Mesothelial cell of epicardium (in vitro differentiated cells): ENCODE results near the gene RAB9A. TPM values are rescaled to one million over a fixed set of nuclear protein-coding genes. Genes with fewer than 3 reads are reported as not detected.
"Not testable (repeated sequence)": the region's sequence is repeated elsewhere in the genome, so short reads cannot be mapped to it uniquely, and the experiment has no call there.

Experiments used
- DNase-seq, 2 experiments: peaks; one replicate each; pipeline ENCODE4 v3.0.0; 2021; ENCODE audit warnings: low spot score in 2 of 2; ENCODE audit not compliant: unreplicated experiment in 2 of 2
- H3K27ac Mint-ChIP-seq: 2 replicates; pipeline ENCODE4 v1.8.0; 2021; ENCODE audit warnings: mixed read lengths
- H3K27me3 Mint-ChIP-seq: 2 replicates; pipeline ENCODE4 v1.8.0; 2021; ENCODE audit warnings: low read depth, mixed read lengths
- H3K36me3 Mint-ChIP-seq: 2 replicates; pipeline ENCODE4 v1.8.0; 2021; ENCODE audit warnings: mixed read lengths
- H3K4me1 Mint-ChIP-seq: 2 replicates; pipeline ENCODE4 v1.8.0; 2021; ENCODE audit warnings: mixed read lengths
- H3K4me3 Mint-ChIP-seq: 2 replicates; pipeline ENCODE4 v1.8.0; 2021; ENCODE audit warnings: mild to moderate bottlenecking, moderate library complexity, mixed read lengths
- H3K9me3 Mint-ChIP-seq: 2 replicates; pipeline ENCODE4 v1.8.0; 2021; ENCODE audit warnings: mixed read lengths
- CTCF ChIP-seq: fragments of 200-600 bp; sonication (generic); IDR thresholded peaks from one replicate; pipeline ENCODE4 v1.5.0; 2021; ENCODE audit warnings: antibody characterized with exemption; ENCODE audit not compliant: unreplicated experiment
- total RNA-seq: library from RNA; stranded (reverse); gene quantifications from 3 replicates; pipeline ENCODE4 v1.2.1, GENCODE V29; 2021

RAB9A gene
- total RNA-seq, 1 donor from 2014 or later: 21.0 TPM

GRCh38 chrX:13664020-13664419, 24.9 kb upstream of the RAB9A start:
- Mint-ChIP-seq H3K36me3 (peaks cover 19% of the 10 kb centered on the region), H3K4me1 (peaks cover 10% of the 10 kb centered on the region), H3K27me3 (no peaks in the 10 kb centered on the region), H3K9me3 (peaks cover 12% of the 10 kb centered on the region), H3K4me3 (no peak overlapping the region), H3K27ac (no peak overlapping the region)
- DNase-seq: no peak
- TF ChIP-seq CTCF: no peak

GRCh38 chrX:13666836-13667235, 22.1 kb upstream of the RAB9A start:
- no peak for DNase-seq
- H3K36me3 Mint-ChIP-seq: peaks cover 10% of the 10 kb centered on the region
- H3K4me1 Mint-ChIP-seq: peaks cover 14% of the 10 kb centered on the region
- no peak overlapping the region for H3K27ac Mint-ChIP-seq
- TF ChIP-seq CTCF: no peak
- H3K27me3 Mint-ChIP-seq: no peaks in the 10 kb centered on the region
- H3K9me3 Mint-ChIP-seq: peaks cover 23% of the 10 kb centered on the region
- H3K4me3 Mint-ChIP-seq: no peak overlapping the region

DNA sequence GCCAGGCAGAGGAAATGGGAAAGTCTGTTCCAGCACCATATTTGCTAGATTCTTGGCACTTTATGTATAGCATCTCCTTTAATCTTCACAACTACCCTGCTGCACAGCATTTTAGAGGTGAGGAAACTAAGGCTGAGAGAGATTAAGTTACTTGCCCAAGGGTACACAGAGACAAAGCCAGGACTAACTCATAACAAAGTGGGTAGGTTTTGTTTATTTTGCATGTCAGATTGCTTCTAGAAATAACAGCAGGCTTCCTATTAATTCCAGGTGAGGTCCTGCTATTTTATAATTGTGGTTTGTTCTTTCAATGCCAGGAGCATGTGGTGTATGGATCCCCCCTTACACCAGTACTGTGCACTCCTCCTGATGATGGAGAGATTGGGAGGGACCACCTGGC, 21.0 kb upstream of the RAB9A start:
- Mint-ChIP-seq H3K27ac (peak overlapping the region; percentile 16), H3K9me3 (peaks cover 31% of the 10 kb centered on the region), H3K27me3 (no peaks in the 10 kb centered on the region)

GRCh38 chrX:13669246-13669737, 19.6 kb upstream of the RAB9A start:
- Mint-ChIP-seq H3K4me3 (peak overlapping the region; percentile 10), H3K9me3 (peaks cover 33% of the 10 kb centered on the region)
- TF ChIP-seq CTCF: no peak

More for the DNA sequence above, 21.0 kb upstream of the RAB9A start:
- no peak for TF ChIP-seq CTCF
- peaks cover 6% of the 10 kb centered on the region for H3K36me3 Mint-ChIP-seq
- peaks cover 14% of the 10 kb centered on the region for H3K4me1 Mint-ChIP-seq
- no peak overlapping the region for H3K4me3 Mint-ChIP-seq
- DNase-seq: no peak

DNA sequence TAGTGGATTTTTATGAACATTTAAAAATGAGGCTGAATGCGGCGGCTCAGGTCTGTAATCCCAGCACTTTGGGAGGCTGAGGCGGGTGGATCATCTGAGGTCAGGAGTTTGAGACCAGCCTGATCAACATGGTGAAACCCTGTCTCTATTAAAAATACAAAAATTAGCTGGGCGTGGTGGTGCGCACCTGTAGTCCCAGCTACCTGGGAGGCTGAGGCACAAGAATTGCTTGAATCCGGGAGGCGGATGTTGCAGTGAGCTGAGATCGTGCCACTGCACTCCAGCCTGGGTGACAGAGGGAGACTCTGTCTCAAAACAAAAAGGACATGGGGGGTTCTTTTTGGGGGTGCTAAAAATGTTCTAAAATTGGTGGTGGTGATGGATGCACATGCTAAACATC, 19.2 kb upstream of the RAB9A start:
- Mint-ChIP-seq H3K9me3 (peaks cover 33% of the 10 kb centered on the region), H3K4me1 (peaks cover 14% of the 10 kb centered on the region), H3K27ac (peak overlapping the region; percentile 97)
- not testable (repeated sequence) for DNase-seq, H3K27me3 Mint-ChIP-seq, H3K36me3 Mint-ChIP-seq, H3K4me3 Mint-ChIP-seq

More at GRCh38 chrX:13669246-13669737, 19.6 kb upstream of the RAB9A start:
- Mint-ChIP-seq H3K27me3 (no peaks in the 10 kb centered on the region), H3K27ac (peak overlapping the region; percentile 97), H3K36me3 (no peaks in the 10 kb centered on the region), H3K4me1 (peaks cover 14% of the 10 kb centered on the region)
- DNase-seq: peak in 1 of 2 experiments; percentile 61

- Mint-ChIP-seq H3K27ac (peak overlapping the region; percentile 16), H3K27me3 (no peaks in the 10 kb centered on the region), H3K36me3 (no peaks in the 10 kb centered on the region), H3K9me3 (peaks cover 34% of the 10 kb centered on the region), H3K4me1 (peaks cover 14% of the 10 kb centered on the region), H3K4me3 (no peak overlapping the region)
- no peak for DNase-seq
- TF ChIP-seq CTCF: no peak
Measured at GRCh38 chrX:13670197-13670596, 18.7 kb upstream of the RAB9A start.
